NCI-H2227 treated with DMSO at 0.1 percent for 48 hours (cell line): ENCODE results near the gene CHD1L.
A peak's percentile ranks its signal among the peaks of the same experiment; 100 is the strongest.
"Not testable (repeated sequence)": the region's sequence is repeated elsewhere in the genome, so short reads cannot be mapped to it uniquely, and the experiment has no call there.

Experiments
- DNase-seq: peaks from one replicate; lab custom pipeline; 2025; lab: John Stamatoyannopoulos, UW

Gene CHD1L

DNA sequence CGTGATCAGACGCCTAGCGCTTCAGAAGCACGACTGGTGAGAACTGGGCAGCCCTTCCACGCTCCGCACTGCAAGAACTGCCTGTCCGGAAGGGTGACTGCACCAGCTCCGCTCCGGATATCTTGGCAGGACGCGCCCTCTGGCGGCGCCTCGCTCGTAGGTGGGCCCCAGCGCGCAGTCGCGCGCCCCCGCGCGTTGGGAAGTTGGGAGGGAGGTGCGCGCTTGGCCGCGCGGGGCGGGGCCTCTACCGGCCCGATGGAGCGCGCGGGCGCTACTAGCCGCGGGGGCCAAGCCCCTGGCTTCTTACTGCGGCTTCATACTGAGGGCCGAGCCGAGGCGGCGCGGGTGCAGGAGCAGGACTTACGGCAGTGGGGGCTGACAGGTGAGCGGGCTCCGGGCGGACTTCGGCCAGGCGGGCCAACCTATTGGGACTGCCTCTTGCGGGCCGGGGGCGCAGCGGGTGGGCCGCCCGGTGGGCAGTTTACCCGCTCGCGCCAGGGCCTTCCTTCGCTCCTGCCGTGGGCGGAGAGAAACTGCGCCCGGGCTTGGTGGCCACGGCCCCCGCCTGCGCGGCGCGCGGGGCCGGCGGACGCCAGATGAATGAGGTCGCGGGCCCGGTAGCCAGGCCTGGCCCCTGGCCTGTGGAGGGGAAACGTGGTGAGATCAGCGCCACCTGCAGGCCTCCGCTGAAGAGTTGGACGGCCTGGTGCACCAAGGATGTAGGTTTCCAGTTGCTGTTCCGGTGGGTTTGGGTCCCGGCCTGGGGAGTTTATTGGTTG lies at the start of gene CHD1L:
Gene CHD1L (plus strand): TSS at position 236 of the 779 bp plus-strand sequence. CDS start 20 bp downstream, at position 256.
- DNase-seq, result peak; percentile 96

GRCh38 chr1:147197324-147197723 lies 45.2 kb upstream of the CHD1L start:
- DNase-seq, result not testable (repeated sequence)

DNA sequence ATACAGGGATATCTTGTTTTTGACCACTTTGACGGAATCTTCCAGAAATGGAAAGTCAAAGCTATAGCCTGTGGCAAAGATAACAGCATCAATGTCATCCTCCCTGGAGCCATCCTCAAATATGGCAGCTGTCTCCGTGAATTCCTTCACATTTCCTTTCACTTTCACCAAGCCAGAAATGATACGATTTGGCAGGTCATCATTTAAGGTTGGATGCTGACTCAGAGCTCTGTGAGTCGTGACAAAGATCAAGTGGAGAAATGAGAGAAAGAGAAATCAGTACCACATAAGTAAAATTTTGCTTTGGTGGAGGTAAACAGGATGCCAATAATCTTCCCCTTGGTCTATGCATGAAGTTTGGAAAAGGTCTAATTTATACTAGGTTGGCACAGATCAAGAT lies 41.2 kb upstream of the CHD1L start:
- no peak for DNase-seq

- no peak for DNase-seq
These were observed 40.7 kb upstream of the CHD1L start for GRCh38 chr1:147201786-147202185.

- DNase-seq, result no peak
These were observed 39.9 kb upstream of the CHD1L start for GRCh38 chr1:147202576-147202975.

GRCh38 chr1:147204080-147204479 lies 38.4 kb upstream of the CHD1L start:
- DNase-seq, result no peak

DNA sequence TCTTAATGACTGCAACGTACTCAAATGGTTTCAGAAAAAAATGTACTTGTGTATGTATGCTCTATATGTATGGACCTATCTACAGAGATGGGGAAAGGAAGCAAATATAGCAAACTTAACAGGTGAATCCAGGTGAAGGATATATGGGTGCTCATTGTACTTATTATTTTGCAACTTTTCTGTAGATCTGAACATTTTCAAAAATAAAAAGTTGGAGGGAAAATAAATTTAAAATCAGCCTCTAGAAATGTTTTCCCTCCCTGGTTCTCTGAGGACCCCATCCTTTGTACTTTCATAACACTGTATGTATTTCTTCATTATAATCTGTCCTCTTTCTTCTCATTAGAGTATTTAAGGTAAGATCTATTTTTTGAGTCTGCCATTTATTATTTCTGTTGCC lies 35.3 kb upstream of the CHD1L start:
- no peak for DNase-seq

DNA sequence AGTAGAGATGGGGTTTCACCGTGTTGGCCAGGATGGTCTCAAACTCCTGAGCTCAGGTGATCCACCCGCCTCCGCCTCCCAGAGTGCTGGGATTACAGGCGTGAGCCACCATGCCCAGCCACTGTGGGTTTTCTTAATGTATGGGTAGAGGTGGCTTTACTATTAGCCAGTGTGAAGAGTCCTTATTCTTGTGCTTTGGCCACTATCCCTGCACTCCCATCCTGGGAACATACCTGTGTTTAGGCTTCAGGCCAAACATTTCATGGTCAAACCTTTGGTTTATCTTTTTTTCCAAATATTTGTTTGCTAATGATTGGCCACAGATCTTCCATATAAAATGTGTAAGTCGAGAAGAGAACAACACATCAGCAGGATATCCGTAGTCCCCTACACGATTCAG lies 33.9 kb upstream of the CHD1L start:
- DNase-seq, result no peak

- DNase-seq, result no peak
These were observed 32.4 kb upstream of the CHD1L start for GRCh38 chr1:147209825-147210821.

GRCh38 chr1:147210987-147211386 lies 31.5 kb upstream of the CHD1L start:
- DNase-seq, result no peak

DNA sequence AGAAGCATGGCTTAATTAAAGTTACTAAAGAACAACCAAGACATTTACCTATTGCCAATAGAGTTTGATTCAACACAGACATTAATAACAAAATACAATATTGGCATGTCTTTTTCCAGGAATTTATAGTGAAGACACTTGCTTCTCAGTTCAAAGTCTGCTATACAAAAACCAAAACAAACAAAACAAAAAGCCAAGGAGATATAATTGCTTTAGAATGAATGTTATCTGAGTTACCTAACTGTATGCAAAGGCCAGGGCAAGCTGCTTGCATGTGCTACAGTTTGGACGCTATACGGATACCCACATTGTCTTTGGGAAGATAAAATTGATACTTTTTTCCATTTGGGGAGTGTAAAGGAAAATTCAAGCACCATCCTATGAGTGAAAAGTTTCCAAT lies 30.9 kb upstream of the CHD1L start:
- DNase-seq, result no peak

DNA sequence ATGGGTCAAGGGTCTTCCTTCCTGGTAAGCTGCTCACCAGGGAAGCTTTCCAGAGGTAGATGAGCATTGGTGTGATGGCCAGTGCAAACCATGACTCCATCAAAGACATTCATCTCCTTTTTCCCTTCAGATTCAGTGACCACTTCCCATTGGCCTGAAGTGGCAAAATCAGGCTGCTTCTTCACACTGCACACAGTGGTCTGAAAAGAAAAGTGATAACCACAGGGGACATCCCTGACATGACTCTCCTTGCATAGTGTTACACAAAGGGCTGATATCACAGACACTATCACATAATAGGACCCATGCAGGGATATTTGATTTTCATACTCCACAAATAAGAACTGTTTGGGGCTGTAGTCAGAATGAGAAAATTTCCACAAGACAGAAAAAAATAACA lies 29.2 kb upstream of the CHD1L start:
- DNase-seq, result no peak

GRCh38 chr1:147214325-147214724 lies 28.2 kb upstream of the CHD1L start:
- DNase-seq, result no peak

DNA sequence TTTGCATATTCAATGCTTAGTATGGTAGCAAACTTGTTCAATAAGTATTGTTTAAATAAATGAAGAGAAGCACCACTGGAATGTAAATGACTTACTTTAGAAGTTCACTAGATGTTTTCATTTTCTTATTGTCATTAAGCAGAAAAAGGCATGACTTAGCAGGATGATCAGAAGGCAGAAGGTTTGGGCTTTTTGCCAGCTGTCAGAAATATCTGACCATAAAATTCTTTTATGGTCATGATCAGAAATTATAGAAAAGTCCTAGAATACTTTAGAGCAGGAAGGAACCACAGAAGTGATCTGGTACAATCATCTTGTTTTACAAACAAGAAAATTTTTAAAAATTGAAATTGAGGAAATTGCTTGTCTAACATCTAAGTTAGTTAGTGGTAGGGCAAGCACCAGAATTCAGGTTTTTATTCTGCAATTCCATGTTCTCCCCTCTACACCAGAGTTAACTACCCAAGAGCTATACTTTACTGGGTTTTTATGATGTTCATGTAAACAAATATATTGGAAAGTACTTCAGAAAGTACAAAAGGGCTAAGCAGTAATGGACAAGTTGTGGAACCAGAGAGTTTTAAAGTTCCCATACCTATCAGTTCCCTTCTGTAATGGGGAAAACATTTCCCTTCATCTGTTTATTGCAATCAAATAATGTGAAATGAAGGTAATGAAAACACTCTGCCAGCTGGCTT lies 27.5 kb upstream of the CHD1L start:
- no peak for DNase-seq

DNA sequence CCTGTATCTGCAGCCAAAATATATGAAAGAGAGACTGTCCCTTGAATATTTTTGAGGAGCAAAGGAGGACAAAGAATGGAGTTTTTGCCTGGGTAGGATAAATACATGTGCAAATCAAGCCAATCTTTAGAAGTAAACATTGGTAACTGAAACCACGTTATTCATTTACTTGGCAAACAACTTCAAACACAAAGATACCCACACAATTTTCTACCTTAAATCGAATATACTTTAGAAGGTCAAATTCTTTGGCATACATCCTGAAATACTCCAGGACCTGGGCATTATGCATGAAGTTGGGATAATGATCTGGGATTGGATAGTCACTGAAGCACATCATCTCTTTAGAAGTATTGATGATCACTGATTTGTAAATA lies 27.0 kb upstream of the CHD1L start:
- no peak for DNase-seq

- no peak for DNase-seq
These were observed 26.4 kb upstream of the CHD1L start for GRCh38 chr1:147216124-147216523.

DNA sequence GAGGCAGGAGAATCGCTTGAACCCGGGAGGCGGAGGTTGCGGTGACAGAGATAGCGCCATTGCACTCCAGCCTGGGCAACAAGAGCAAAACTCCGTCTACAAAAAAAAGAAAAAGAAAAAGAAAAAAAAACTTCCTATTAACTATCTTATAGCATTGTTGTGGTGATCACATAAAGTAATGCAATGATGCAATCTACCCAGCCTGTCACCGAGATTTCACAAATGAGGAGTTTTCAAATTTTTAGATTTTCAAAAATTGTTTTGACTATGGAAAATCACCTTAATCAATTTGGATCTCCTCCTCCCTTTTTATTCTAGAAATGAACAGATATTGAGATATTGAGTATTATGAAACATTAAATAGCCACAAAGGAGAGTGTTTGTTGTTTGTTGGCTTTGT lies 25.3 kb upstream of the CHD1L start:
- no peak for DNase-seq

DNA sequence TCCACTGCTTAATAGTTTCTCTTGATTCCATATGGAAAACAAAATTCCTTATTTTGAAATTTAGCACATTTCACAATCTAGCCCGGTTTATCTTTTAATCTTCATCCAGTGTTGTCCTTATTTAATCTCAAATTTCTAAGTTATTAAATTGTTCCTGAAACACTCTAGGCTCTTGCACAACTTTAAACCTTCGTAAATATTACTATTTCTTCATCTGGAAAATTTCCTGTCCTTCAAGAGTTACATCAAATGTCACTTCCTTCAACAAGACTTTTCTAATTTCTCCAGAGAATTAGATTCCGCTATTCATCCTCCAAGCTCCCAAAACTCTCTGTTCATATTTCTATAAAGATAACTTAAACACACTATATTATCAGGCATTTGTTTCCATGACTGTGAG lies 23.9 kb upstream of the CHD1L start:
- no peak for DNase-seq

- DNase-seq, result no peak
These were observed 18.5 kb upstream of the CHD1L start for GRCh38 chr1:147223740-147224615.

- DNase-seq, result peak; percentile 63
These were observed 17.2 kb upstream of the CHD1L start, which contains the start of gene FMO5 for GRCh38 chr1:147225193-147225730. FMO5 (minus strand) TSS chr1:147225339; CDS start chr1:147225029, 310 bp downstream.

DNA sequence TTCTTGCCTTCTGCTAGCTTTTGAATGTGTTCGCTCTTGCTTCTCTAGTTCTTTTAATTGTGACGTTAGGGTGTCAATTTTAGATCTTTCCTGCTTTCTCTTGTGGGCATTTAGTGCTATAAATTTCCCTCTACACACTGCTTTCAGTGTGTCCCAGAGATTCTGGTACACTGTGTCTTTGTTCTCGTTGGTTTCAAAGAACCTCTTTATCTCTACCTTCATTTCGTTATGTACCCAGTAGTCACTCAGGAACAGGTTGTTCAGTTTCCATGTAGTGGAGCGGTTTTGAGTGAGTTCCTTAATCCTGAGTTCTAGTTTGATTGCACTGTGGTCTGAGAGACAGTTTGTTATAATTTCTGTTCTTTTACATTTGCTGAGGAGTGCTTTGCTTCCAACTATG lies 11.5 kb upstream of the CHD1L start:
- not testable (repeated sequence) for DNase-seq
